GM18502 (cell line): ENCODE measurements around the gene MYZAP.

Experiments
- ATAC-seq: cut with Tn5 transposase; IDR thresholded peaks from one replicate; pipeline ENCODE4 v1.9.1; 2021; ENCODE audit warnings: mild to moderate bottlenecking; ENCODE audit not compliant: unreplicated experiment, poor library complexity

MYZAP gene

DNA sequence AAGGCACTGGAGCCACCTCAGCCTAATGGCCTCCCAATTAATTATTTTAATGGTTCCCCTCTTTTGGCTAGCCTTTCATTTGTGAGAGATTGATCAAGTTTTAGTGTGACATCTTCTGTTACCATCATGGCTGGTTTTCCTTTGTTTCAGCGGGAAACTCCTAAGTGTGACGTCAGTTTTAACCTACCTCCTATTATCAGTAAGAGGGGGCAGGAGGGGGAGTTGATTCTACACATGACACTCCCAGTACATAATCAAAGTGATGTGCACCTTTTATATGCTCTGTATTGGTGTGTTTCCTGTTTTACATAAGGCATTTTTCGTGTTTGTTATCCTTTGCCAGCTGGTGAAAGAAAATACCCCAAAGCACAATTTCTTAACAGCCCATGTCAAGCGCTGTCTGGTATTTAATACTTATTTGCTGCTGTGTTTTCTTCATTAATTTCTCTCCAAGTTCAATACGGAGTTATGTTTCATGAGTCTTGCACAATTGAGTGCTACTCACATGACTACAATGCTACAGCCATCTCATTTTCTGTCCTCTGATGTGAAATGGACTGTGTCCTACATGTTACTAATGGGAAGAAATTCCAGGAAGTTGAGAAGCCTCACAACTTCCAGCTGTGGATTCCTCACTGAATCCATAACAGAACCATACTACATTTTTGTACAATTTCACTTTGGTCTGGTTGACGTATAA lies 62.6 kb downstream of the MYZAP start:
- no peak for ATAC-seq

GRCh38 chr15:57655053-57655452 lies 63.3 kb downstream of the MYZAP start:
- ATAC-seq: no peak

DNA sequence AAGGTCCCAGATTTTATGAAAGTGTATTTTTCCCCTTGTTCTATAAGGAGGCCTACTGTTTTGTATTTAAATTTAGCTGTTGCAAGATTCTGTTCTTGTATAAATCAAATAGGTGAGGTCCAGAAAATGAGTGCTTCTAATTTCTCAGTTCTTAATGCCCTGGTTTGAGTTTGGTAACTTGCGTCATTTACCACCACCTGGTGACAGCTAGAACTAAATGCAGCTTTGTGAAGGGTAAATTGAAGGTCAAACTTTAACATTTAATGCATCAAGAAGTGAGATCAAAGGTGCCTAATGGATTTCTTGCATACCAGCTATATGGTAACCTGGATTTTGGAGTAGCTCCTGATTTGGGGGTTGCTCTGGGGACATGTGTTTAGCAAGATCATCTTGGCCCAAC lies 64.1 kb downstream of the MYZAP start:
- no peak for ATAC-seq

DNA sequence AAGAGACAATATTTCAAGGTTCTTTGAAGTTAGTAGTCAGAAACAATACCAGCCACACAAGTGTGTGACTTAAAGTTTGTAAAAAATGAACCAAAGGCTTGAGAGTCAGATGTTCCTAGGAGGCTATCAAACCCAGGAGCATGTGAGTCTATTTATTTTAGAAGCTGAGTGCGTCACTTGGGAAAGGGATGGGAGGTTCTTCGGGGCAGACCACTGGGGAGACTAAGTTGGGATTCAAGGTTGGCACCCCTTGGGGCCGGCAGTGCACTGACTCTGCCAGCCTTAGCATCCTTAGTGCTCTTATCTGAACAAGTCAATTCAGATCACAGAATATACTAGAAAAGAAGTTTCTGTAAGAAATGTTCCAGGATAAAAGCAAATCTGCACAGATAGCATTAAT lies 64.7 kb downstream of the MYZAP start:
- no peak for ATAC-seq

DNA sequence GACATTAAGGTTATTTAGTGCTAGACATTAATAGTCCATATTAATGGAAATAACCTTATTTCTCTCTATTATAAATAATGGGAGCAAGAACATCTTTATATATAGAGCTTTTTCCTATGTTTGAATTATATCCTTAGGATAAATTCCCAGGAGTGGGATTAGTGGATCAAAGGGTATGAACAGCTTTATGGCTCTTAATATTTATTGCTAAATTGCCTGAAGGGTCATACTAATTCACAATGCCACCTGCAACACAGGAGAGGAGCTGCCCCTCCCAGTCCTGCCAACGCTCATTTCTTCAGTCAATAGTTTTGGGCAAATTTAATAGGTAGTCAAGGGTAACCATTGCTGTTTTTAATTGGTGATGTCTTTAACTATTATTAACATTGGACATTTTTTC lies 65.9 kb downstream of the MYZAP start:
- ATAC-seq: no peak

DNA sequence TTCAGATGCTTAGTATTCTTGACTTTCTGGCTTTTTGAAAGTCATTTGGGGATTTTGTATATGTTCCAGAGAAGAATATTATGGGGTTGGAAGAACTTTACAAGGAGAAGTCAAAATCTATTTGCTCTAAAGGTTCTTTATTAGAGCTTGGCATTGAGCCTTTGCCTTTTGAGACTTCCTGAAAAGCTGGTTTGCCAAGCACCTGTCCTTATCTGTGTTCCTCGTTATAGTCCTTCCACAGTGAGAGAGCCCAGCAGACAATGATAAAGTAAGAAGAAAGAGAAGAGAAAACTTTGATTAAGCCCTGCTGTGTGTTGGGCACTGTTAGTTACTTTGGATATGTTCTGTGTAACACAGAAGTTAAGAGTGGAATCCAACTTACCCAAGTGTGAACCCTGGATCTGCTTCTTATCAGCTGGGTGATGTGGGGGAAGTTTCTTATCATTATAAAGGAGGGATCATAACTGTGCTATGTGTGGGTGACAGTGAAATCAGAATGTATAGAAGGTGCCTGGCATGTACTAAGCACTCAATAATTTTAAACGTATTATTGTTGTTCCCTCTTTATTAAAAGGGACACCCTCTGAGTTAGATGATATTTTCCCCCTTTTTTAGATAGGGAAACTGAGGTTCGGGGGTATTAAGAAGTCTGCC lies 70.5 kb downstream of the MYZAP start:
- no peak for ATAC-seq

DNA sequence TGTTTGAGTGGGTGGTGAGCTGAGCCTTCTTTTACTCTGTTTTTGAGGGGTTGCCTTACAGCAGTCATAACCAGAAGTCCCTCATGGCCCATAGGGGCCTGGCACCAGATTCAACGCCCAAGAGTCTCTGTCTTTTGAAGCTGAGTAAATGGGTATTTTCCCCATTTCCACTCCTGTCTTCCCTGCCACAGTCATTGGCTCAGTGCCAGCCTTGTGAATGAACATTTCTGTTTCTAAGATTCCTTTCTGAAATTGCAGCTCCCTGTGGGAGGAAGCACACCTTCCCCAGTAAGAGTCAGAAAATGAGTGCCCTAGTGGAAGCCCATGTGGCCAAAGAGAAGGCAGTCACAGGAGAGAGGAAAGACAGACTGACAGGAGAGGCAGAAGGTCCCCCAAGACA lies 71.1 kb downstream of the MYZAP start:
- ATAC-seq: no peak

DNA sequence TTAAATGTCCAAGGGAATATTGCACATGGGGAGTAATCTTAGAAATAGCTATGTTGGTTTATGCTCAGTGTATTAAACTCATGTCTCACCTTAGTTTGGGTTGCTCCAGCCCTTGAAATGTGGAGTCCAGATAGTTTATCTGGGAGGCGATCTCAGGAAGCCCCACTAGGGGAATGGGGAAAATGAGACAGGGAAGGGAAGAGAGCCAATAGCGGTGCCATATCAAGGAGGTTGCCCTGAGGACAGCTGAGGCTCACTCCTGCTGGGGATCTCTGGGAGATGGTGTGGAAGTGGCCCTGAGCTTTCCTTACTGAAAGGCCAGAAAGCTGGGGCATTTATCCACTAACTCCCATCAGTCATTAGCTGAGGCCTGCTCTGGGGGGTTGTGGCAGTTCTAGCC lies 71.6 kb downstream of the MYZAP start:
- ATAC-seq: no peak

GRCh38 chr15:57665194-57665593 lies 73.5 kb downstream of the MYZAP start:
- ATAC-seq: no peak

- ATAC-seq: no peak
Observed at GRCh38 chr15:57665939-57666338, 74.2 kb downstream of the MYZAP start.

DNA sequence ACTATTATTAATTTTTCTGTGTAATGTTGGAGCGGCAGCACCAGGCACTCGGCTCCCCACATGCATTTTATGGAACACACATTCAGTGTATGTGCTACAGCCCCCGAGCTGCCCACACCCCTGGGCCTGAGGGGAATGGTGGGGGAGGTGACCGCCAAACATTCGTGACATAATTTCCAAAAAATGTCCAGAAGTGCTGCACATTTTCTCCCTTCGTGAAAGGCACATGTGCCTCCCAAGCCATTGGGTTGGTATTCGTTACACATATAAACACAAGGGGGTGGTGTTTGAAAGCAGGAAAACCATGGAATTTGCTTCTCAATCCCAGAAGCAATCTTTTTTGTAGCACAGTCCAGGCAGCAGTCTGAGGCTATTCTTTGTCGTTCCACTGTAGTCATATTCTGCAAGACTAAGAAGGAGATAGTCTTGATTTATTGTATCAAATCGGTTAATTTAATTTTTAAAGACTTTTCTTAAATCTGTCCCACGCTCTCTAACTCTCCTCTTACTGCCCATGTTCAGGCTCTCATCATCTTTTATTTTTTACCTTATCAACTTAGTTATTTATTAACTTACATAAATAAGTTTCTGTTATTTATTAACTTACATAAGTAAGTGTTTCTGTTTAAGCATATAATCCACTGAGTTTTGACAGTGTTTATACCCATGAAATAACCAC lies 75.6 kb downstream of the MYZAP start:
- ATAC-seq: no peak

GRCh38 chr15:57668016-57668415 lies 76.3 kb downstream of the MYZAP start:
- no peak for ATAC-seq

DNA sequence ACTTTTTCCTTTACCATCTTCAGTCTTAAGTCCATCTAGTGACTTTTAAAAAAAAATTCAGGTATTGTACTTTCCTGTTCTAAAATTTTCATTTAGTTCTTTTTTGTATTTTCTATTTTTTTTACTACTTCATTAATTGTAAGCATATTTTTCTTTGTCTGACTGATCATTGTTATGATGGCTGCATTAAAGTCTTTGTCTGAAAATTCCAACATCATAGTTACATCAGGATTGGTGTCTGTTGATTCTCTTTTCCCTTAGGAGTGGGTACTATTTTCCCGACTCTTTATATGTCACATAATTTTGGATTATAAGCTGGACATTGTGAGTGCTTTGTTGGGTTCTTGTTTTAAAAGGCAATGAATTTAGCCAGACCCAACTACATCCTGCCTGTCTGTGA lies 79.9 kb downstream of the MYZAP start:
- ATAC-seq: no peak

DNA sequence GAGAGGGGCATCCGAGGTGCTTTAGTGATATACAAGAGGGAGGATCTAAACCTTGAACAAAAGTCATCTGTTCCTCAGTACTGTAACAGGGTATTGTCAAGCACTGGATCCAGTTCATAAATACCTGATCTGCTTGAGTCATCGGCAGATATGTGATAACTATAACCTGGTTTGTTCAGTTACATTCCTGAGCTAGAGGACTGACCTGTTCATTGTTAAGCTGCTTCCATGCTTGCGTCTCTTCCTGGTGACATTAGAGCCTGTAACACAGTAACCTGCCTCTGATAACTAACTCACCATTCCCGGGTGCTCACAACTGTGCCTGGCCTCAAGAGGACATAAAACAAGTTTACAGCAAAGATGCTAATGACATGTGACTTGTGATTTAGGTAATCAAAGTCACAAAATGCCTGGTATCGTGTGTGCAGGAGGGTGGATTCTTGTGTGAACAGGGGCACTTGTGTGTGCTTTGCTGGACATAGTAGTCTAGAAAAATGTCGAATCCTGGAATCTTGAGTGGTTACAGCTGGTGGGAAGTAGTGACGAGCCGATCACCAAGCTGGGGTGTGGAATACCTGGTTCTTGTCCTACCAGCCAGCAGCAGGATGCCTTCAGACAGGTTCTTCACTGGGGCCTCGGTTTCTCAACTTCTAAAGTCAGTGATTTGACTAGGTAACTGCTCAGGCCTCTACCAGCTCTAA lies 83.9 kb downstream of the MYZAP start:
- no peak for ATAC-seq

DNA sequence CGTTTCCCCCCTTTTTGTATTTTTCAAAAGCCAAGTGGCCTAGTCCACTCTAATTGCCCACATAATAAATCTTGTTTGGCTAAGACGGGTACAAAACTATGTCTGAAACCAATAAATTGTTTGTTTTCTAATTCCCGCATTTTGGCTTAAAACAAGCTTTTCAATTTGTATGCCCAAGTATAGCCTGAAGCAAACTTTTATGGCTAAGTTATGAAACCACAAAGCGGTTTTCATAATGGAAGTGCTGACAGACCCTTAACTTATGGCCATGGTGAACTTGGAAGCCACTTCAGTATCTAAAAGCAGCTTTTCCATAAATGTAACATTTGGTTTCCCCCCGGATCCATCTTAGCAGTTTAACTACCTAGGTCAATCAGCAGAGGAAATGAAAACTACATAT lies 84.9 kb downstream of the MYZAP start:
- ATAC-seq: no peak

- ATAC-seq: no peak
Observed at GRCh38 chr15:57677204-57677603, 85.5 kb downstream of the MYZAP start.

GRCh38 chr15:57680021-57680420 lies 88.3 kb downstream of the MYZAP start:
- ATAC-seq: no peak

GRCh38 chr15:57681011-57681410 lies 89.3 kb downstream of the MYZAP start:
- no peak for ATAC-seq

DNA sequence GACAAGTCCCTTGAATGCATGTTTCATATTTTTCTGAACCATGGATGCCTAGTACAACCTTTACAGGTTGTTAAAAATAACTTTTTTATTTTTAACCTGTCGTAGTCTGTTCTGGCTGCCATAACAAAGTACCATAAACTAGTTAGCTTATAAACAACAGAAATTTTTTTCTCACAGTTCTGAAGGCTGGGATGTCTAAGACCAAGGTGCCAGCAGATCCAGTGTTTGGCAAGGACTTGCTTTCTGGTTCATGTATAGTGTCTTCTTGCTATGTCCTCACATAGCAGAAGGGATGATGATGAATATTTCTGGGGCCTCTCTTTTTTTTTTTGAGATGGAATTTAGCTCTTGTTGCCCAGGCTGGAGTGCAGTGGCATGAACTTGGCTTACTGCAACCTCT lies 91.8 kb downstream of the MYZAP start:
- no peak for ATAC-seq

- ATAC-seq: no peak
Observed at GRCh38 chr15:57684491-57685151, 92.9 kb downstream of the MYZAP start.
